ENCODE data around the gene NAPG. TPM values are rescaled to one million over a fixed set of nuclear protein-coding genes. Genes with fewer than 3 reads are reported as not detected.

NAPG gene
- total and polyA plus RNA-seq, 10 of the 15 experiments (the other 5 are each of a cell fraction or from before 2014, with no cell fraction given) = 20.5 to 34.8 (median 24.0) TPM

- no peak for FAIRE-seq
- 33% methylated on average over 3 of the region's 3 CpGs for WGBS (ENCODE audit: insufficient coverage, insufficient replicate concordance, low lambda C conversion rate, missing lambda C conversion rate)
- BruUV-seq (replicated peaks) = no TSS peak
Observed at GRCh38 chr18:10486362-10486761, 39.5 kb upstream of the NAPG start.

More at GRCh38 chr18:10486362-10486761, 39.5 kb upstream of the NAPG start:
- no peak overlapping the region for H2AFZ ChIP-seq (ENCODE audit: control insufficient read depth, low read depth, low read length)
- H4K20me1 ChIP-seq (ENCODE audit: control insufficient read depth, insufficient read depth) = no peaks in the 10 kb centered on the region
- ChIA-PET POLR2A (no interaction called here), CTCF (interaction anchor here (1.4 to 1.9 kb wide), 2 partner anchors 8 to 11 kb away, joined by 4 to 5 read pairs; no protein-coding TSS in a partner anchor), RAD21 (ENCODE audit: unreplicated experiment) (interaction anchor here (0.9 to 1.0 kb wide), 2 partner anchors 11 to 31 kb away, joined by 3 read pairs; no protein-coding TSS in a partner anchor), SMC1A (ENCODE audit: uncharacterized antibody, unreplicated experiment) (interaction anchor here (0.9 kb wide), 1 partner anchor 49 kb away, joined by 3 read pairs; no protein-coding TSS in a partner anchor)
- H3K79me2 ChIP-seq (ENCODE audit: control insufficient read depth, insufficient read depth, low read length) = no peaks in the 10 kb centered on the region
- no peaks in the 10 kb centered on the region for H3K36me3 ChIP-seq (ENCODE audit: control insufficient read depth in 2 of 2, insufficient read depth in 2 of 2, low read length in 1 of 2)
- no peaks in the 10 kb centered on the region for H3K27me3 ChIP-seq (replicated peaks in 1 of 2; ENCODE audit: control insufficient read depth in 2 of 2, insufficient read depth in 2 of 2, low read length in 1 of 2)
- in situ Hi-C loops (cut with MboI) = no loop called here
- TF ChIP-seq KDM1A (IDR thresholded peaks at IDR 0.05; ENCODE audit: borderline replicate concordance) = no peak
- TF ChIP-seq SREBF1 (IDR thresholded peaks at IDR 0.05; ENCODE audit: low read length) = no peak
- no peak for TF ChIP-seq CHD4 (IDR thresholded peaks at IDR 0.05)
- TF ChIP-seq FOS (IDR thresholded peaks at IDR 0.05; ENCODE audit: borderline replicate concordance, extremely low read depth, insufficient read length) = no peak
- TF ChIP-seq ELK1 (IDR thresholded peaks at IDR 0.05; ENCODE audit: low read depth, low read length) = no peak
- no peak for TF ChIP-seq MEF2B (IDR thresholded peaks at IDR 0.05; ENCODE audit: partially characterized antibody, poor library complexity, severe bottlenecking)
- TF ChIP-seq, protein P1, sequence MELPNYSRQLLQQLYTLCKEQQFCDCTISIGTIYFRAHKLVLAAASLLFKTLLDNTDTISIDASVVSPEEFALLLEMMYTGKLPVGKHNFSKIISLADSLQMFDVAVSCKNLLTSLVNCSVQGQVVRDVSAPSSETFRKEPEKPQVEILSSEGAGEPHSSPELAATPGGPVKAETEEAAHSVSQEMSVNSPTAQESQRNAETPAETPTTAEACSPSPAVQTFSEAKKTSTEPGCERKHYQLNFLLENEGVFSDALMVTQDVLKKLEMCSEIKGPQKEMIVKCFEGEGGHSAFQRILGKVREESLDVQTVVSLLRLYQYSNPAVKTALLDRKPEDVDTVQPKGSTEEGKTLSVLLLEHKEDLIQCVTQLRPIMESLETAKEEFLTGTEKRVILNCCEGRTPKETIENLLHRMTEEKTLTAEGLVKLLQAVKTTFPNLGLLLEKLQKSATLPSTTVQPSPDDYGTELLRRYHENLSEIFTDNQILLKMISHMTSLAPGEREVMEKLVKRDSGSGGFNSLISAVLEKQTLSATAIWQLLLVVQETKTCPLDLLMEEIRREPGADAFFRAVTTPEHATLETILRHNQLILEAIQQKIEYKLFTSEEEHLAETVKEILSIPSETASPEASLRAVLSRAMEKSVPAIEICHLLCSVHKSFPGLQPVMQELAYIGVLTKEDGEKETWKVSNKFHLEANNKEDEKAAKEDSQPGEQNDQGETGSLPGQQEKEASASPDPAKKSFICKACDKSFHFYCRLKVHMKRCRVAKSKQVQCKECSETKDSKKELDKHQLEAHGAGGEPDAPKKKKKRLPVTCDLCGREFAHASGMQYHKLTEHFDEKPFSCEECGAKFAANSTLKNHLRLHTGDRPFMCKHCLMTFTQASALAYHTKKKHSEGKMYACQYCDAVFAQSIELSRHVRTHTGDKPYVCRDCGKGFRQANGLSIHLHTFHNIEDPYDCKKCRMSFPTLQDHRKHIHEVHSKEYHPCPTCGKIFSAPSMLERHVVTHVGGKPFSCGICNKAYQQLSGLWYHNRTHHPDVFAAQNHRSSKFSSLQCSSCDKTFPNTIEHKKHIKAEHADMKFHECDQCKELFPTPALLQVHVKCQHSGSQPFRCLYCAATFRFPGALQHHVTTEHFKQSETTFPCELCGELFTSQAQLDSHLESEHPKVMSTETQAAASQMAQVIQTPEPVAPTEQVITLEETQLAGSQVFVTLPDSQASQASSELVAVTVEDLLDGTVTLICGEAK (IDR thresholded peaks at IDR 0.05; ENCODE audit: borderline replicate concordance) = no peak
- TF ChIP-seq NKRF (conservative IDR thresholded peaks at IDR 0.05) = no peak
- no peak for TF ChIP-seq CHD1 (IDR thresholded peaks at IDR 0.05; ENCODE audit: low read depth, low read length)
- TF ChIP-seq ATF3 (IDR thresholded peaks at IDR 0.05; ENCODE audit: borderline replicate concordance, extremely low read depth, low read depth, low read length) = no peak
- no peak for TF ChIP-seq RUNX3 (IDR thresholded peaks at IDR 0.05; ENCODE audit: low read length)
- TF ChIP-seq EED (IDR thresholded peaks at IDR 0.05; ENCODE audit: low read depth) = no peak
- no peak for TF ChIP-seq NRF1 (conservative IDR thresholded peaks at IDR 0.05; ENCODE audit: low read depth, low read length)
- no peak for TF ChIP-seq PML (IDR thresholded peaks at IDR 0.05; ENCODE audit: low read length)
- no peak overlapping the region for H3K9ac ChIP-seq (ENCODE audit: control insufficient read depth, insufficient read depth, low read length)
- no peak overlapping the region for H3K4me3 ChIP-seq
- DNase-seq (ENCODE audit: low read depth, low spot score) (no peak), ATAC-seq (no peak)
- H3K9me3 ChIP-seq (replicated peaks; ENCODE audit: control insufficient read depth, insufficient read depth, low read length) = no peaks in the 10 kb centered on the region
- no peak overlapping the region for H3K27ac ChIP-seq (ENCODE audit: control insufficient read depth, insufficient read depth)
- no peak overlapping the region for H3K4me2 ChIP-seq (ENCODE audit: control insufficient read depth, insufficient read depth)
- H3K4me1 ChIP-seq (ENCODE audit: control insufficient read depth, insufficient read depth, low read length) = peaks cover 25% of the 10 kb centered on the region
- intact Hi-C loops (cut with micrococcal nuclease; ENCODE audit: unreplicated experiment) = loop anchor here (10.0 kb wide), 1 partner anchor 92 kb away; no protein-coding TSS in a partner anchor

Measured in GM12878 (cell line).